GM12874 (cell line): ENCODE data around the gene SH3RF3.

Experiments used
- CTCF ChIP-seq: IDR thresholded peaks from 2 replicates; pipeline ENCODE4 v1.5.1; 2011; ENCODE audit warnings: low read depth, mild to moderate bottlenecking, control low read depth, low read length, moderate library complexity; ENCODE audit not compliant: insufficient read depth

SH3RF3 gene

DNA sequence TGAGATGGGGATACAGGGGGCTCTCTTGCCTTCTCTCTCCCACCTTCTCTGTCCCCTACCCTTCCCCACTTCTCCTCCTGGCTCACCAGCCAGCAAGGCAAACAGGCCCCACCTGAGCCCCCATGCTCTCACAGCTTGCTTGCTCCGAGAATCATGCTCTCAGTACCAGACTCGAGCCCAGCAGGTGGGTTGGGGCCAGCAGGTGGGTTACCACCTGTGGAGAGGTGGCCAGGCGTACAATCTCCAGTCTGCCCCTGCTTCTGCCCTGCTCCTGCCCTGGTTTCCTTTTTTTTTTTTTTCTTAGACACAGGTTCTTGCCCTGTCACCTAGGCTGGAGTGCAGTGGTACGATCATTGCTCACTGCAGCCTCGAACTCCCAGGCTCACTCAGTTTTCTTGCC is 214.5 kb downstream of the SH3RF3 start:
- TF ChIP-seq CTCF: no peak

- no peak for TF ChIP-seq CTCF
These were observed 215.3 kb downstream of the SH3RF3 start for GRCh38 chr2:109344270-109344805.

DNA sequence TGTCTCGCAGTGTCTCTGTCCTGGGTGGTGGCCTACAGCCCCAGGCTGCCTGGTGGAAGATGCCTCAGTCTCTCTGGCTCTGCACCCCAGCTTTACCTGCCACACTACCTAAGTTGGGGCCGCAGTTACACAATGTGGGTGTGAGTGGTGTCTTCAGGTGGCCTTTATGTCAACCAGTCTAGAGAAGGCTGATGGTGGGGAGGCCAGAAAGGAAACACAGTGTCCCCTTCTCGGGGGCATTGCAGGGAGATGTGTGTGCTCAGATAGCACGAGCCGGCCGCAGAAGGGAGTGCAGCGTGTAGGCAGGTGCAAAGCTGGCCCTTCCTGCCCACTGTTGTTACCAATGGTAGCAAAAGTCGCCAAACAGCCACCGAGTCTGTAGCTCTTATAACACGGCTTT is 216.1 kb downstream of the SH3RF3 start:
- TF ChIP-seq CTCF: no peak

GRCh38 chr2:109345653-109346480 is 216.9 kb downstream of the SH3RF3 start:
- TF ChIP-seq CTCF: no peak

DNA sequence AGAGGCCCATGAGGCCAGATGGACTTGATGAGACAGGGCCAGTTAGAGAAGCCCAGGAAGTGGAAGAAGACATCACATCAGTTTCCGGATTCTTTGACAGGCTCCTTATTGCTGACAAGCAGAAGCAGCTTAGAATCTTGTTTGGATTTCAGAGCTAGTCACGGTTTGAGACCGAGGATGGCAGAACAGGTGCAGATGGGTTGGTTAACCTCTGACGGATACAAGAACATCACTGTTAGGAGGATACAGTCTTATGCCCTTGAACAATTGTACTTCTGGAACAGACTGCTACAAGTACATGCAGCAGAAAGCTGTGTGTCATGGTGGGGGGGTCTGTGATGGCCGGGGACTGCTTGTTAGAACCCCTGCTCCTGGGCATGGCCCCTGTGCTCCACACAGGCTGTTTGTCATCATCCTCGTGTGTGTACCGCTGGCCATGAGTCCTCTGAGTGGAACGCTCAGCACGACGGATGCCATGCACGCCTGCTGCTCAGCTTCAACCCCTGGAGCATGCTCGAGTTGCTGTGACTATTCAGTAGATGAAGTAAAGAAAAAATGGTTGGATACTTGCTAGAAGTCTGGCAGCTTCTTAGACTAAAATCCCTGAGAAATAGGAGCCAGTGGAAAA is 217.7 kb downstream of the SH3RF3 start:
- TF ChIP-seq CTCF: no peak

DNA sequence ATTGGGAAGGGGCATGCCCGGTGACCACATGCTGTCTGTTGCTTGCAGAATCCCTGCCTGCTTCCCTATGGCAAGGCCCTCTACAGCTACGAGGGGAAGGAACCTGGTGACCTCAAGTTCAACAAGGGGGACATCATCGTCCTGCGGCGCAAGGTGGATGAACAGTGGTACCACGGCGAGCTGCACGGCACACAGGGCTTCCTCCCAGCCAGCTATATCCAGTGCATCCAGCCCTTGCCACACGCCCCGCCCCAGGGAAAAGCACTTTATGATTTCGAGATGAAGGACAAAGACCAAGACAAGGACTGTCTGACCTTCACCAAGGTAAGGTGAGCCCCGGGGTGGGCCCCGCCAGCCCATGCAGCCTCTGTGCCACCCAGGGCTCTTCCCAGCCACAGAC is 218.6 kb downstream of the SH3RF3 start:
- no peak for TF ChIP-seq CTCF

DNA sequence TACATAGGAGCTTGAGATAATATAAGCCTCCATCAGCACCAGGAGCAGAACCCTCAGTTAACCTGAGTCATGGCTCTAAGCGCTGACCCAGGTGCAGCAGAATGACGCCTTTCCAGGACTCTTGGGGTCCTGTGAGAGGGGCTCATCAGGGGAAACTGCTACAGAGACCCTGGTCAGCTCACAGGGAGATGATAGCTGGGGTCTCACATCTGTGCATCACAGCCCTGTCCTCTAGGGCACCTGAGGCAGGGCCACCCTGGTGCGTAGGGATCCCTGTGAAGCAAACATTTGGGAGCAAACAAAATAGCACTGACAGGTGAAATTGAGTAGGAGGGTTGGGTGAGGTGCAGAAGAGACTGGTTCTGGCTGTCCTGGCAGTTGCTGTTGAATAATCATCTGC is 219.2 kb downstream of the SH3RF3 start:
- no peak for TF ChIP-seq CTCF
